Upper lobe of left lung (tissue), 6 donors: ENCODE measurements around the gene IL5RA. TPM values are rescaled to one million over a fixed set of nuclear protein-coding genes. Genes with fewer than 3 reads are reported as not detected.

ENCODE experiments used
- ATAC-seq, 2 donors: fragments of 200-7000 bp; cut with Tn5 transposase; one replicate each; pipeline ENCODE4 v1.9.1; 2022; ENCODE audit warnings: mild to moderate bottlenecking in 2 of 2, moderate library complexity in 2 of 2; ENCODE audit not compliant: low FRiP score in 2 of 2
- DNase-seq, 2 donors: peaks; one replicate each; pipeline ENCODE4 v3.0.0-alpha.2; 2019 to 2020
- H3K27ac ChIP-seq, 4 donors: fragments of 200-600 bp; sonication (generic); one replicate each; pipeline ENCODE4 v1.5.1; 2016 to 2019
- H3K27me3 ChIP-seq, 4 donors: fragments of 200-600 bp; sonication (generic); one replicate each; pipeline ENCODE4 v1.5.1; 2017 to 2019
- H3K36me3 ChIP-seq, 4 donors: fragments of 200-600 bp; sonication (generic); one replicate each; pipeline ENCODE4 v1.5.1; 2016 to 2019
- H3K4me1 ChIP-seq, 4 donors: fragments of 200-600 bp; sonication (generic); one replicate each; pipeline ENCODE4 v1.5.1; 2018 to 2019
- H3K4me3 ChIP-seq, 4 donors: fragments of 200-600 bp; sonication (generic); one replicate each; pipeline ENCODE4 v1.5.1; 2017 to 2019; ENCODE audit warnings: mild to moderate bottlenecking in 2 of 4, moderate library complexity in 1 of 4
- H3K9me3 ChIP-seq, 4 donors: fragments of 200-600 bp; sonication (generic); one replicate each; pipeline ENCODE4 v1.5.1; 2018 to 2019
- CTCF ChIP-seq, 6 experiments: fragments of 450-650 bp in 4 of 6; fragments of 200-600 bp in 2 of 6; sonication (generic) in 2 of 6; IDR thresholded peaks; one replicate each; pipeline ENCODE4 v1.5.1; 2016 to 2019; ENCODE audit warnings: antibody characterized with exemption in 6 of 6
- EP300 ChIP-seq, 4 donors: sonication (generic); formaldehyde crosslinking; IDR thresholded peaks; one replicate each; pipeline ENCODE4 v1.5.1; 2017; ENCODE audit warnings: antibody characterized with exemption in 4 of 4, control low read depth in 2 of 4
- POLR2A ChIP-seq, 4 donors: fragments of 450-650 bp; IDR thresholded peaks; one replicate each; pipeline ENCODE4 v1.5.1; 2016 to 2017; ENCODE audit warnings: antibody characterized with exemption in 4 of 4, mild to moderate bottlenecking in 2 of 4
- POLR2AphosphoS5 ChIP-seq, 2 donors: sonication (generic); formaldehyde crosslinking; IDR thresholded peaks; one replicate each; pipeline ENCODE4 v1.5.1; 2017; ENCODE audit warnings: antibody characterized with exemption in 2 of 2
- WGBS, 2 donors: methylation state at CpG; one replicate each; pipeline ENCODE4 v1.1.5; 2017 to 2018; 5-methylcytosine and 5-hydroxymethylcytosine counted together
- total RNA-seq, 6 donors: library from RNA; depleted of rRNA in 4 of 6; stranded (reverse); fragments of >200 nt in 4 of 6; gene quantifications; one replicate each; pipeline versions ENCODE4 v1.1.0 to v1.2.1, GENCODE V29; 2016 to 2021
- donor health status: DM: no; HTN: no; CAD: no; lungs with moderate emphysema.
- donor health status: DM: no; HTN: yes; CAD: no; lungs with severe emphysema.

Gene IL5RA
- total RNA-seq, 6 donors from 2014 or later = 0.46 to 17.7 (median 3.7) TPM

DNA sequence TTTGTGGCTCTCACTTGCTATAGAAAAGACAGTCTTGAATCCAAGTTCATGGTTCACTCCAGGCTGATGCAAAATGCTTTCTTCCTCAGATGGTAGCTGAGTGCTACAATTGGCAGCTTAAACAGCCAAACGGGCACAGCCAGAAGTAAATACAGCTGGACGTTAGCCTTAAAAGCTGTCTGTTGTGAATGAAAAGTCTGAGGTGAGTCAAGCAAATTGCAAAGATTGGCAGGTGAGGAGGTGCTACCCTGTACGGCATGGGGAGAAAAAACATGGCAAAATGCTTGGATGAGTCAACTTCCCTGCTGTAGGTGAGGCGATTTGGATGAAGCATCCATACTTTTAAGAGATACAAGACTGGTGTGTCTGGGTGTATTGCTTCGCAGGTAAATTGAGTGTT, 40.5 kb downstream of the IL5RA start:
- H3K27me3 ChIP-seq = no peaks in the 10 kb centered on the region
- no peak for ATAC-seq
- 70 to 78% methylated on average over 5 of the region's 5 CpGs for WGBS, 2 donors

DNA sequence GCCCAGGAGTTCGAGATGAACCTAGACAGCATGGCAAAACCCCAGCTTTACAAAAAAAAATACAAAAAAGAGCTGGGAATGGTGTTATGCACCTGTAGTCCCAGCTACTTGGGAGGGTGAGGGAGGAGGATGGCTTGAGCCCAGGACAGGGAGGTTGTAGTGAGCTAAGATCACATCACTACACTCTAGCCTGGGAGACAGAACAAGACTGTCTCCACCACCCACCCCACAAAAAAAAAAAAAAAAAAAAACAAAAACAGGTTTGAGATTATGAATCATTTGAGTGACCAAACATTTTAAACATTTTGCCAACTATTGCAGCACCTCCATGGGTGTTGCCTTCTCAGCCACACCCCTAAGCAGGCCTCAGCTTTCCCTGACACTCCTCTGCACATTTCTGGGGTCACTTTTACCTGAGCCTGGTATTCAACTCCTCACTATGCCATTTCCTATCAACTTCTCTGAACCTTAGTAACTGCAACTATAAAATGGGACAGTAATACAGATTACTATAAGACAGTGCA, 41.8 kb downstream of the IL5RA start:
- H3K9me3 ChIP-seq = no peaks in the 10 kb centered on the region
- H3K4me1 ChIP-seq = peaks cover 0 to 5% (median 0%) of the 10 kb centered on the region in 4 donors
- no peak overlapping the region for H3K4me3 ChIP-seq
- ATAC-seq (no peak), DNase-seq (no peak)
- H3K36me3 ChIP-seq = no peaks in the 10 kb centered on the region
- no peak overlapping the region for H3K27ac ChIP-seq
- H3K27me3 ChIP-seq = no peaks in the 10 kb centered on the region
- TF ChIP-seq EP300 (IDR thresholded peaks at IDR 0.05) (no peak), POLR2A (IDR thresholded peaks at IDR 0.05) (no peak), POLR2AphosphoS5 (IDR thresholded peaks at IDR 0.05) (no peak), CTCF (IDR thresholded peaks at IDR 0.05) (no peak)
- WGBS, 2 donors = 94 to 100% methylated on average over 1 of the region's 1 CpG

More for the DNA sequence above, 40.5 kb downstream of the IL5RA start:
- no peaks in the 10 kb centered on the region for H3K9me3 ChIP-seq
- no peak for DNase-seq
- no peaks in the 10 kb centered on the region for H3K36me3 ChIP-seq
- no peaks in the 10 kb centered on the region for H3K4me1 ChIP-seq
- no peak for TF ChIP-seq POLR2AphosphoS5 (IDR thresholded peaks at IDR 0.05)
- TF ChIP-seq POLR2A (IDR thresholded peaks at IDR 0.05) = no peak
- TF ChIP-seq CTCF (IDR thresholded peaks at IDR 0.05) = no peak
- H3K4me3 ChIP-seq = no peak overlapping the region
- no peak overlapping the region for H3K27ac ChIP-seq

DNA sequence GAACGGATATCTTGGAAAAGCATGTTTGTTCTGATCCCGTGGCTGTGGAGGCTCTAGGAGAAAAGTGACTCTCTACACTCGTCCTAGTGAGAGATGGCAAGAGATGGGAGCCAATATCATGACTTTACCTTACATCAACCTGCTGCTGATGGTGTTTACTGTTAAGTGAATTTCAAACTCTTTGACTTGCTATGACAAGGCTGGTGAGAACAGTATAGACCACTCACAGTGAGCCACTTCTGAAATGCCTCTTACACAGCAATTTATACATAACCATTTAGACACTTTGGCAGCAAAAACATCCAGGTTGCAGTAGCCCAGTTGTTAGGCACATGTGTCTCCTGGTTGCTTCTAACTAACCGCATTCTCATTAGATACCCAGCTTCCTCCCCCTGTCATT, 43.3 kb downstream of the IL5RA start:
- no peaks in the 10 kb centered on the region for H3K27me3 ChIP-seq
- H3K4me1 ChIP-seq = peaks cover 0 to 5% (median 0%) of the 10 kb centered on the region in 4 donors
- no peak overlapping the region for H3K4me3 ChIP-seq
- no peak for ATAC-seq
- TF ChIP-seq POLR2AphosphoS5 (IDR thresholded peaks at IDR 0.05) = no peak
- TF ChIP-seq CTCF (IDR thresholded peaks at IDR 0.05) = no peak
- TF ChIP-seq EP300 (IDR thresholded peaks at IDR 0.05) = no peak
- TF ChIP-seq POLR2A (IDR thresholded peaks at IDR 0.05) = no peak
- no peak for DNase-seq
- no peak overlapping the region for H3K27ac ChIP-seq
- 88 to 92% methylated on average over 4 of the region's 4 CpGs for WGBS, 2 donors
- H3K9me3 ChIP-seq = no peaks in the 10 kb centered on the region
- H3K36me3 ChIP-seq = no peaks in the 10 kb centered on the region

DNA sequence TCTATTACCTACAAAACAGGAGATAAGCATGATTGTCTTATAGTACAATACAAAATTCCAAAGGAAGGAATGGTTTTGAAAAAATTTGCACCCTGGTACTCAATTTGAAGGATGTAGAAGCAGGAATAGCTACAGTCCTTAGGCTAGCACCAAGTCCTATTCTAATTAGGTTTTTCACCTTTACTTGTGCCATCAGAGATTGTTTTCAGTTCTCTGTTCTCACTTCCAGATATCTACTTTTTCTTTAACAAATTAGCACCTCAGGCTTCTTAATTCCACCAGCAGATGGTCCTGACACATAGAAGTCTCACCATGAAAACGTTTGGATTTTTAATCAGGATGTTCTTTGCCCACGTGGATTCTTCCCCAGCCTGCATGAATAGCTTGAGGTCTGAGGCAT, 43.8 kb downstream of the IL5RA start:
- Histone ChIP-seq H3K9me3 (no peaks in the 10 kb centered on the region), H3K27me3 (no peaks in the 10 kb centered on the region), H3K36me3 (no peaks in the 10 kb centered on the region), H3K4me3 (no peak overlapping the region), H3K27ac (no peak overlapping the region), H3K4me1 (peaks cover 0 to 5% (median 0%) of the 10 kb centered on the region in 4 donors)
- ATAC-seq = no peak
- 51 to 61% methylated on average over 2 of the region's 2 CpGs for WGBS, 2 donors
- TF ChIP-seq POLR2AphosphoS5 (IDR thresholded peaks at IDR 0.05) (no peak), CTCF (IDR thresholded peaks at IDR 0.05) (no peak), POLR2A (IDR thresholded peaks at IDR 0.05) (no peak), EP300 (IDR thresholded peaks at IDR 0.05) (no peak)
- no peak for DNase-seq

GRCh38 chr3:3065876-3066275, 44.3 kb downstream of the IL5RA start:
- no peaks in the 10 kb centered on the region for H3K9me3 ChIP-seq
- no peak for DNase-seq
- TF ChIP-seq POLR2AphosphoS5 (IDR thresholded peaks at IDR 0.05) = no peak
- TF ChIP-seq CTCF (IDR thresholded peaks at IDR 0.05) = no peak
- no peak for TF ChIP-seq EP300 (IDR thresholded peaks at IDR 0.05)
- no peak for TF ChIP-seq POLR2A (IDR thresholded peaks at IDR 0.05)
- H3K4me1 ChIP-seq = peaks cover 0 to 5% (median 0%) of the 10 kb centered on the region in 4 donors
- no peak for ATAC-seq
- H3K27ac ChIP-seq = no peak overlapping the region
- H3K4me3 ChIP-seq = no peak overlapping the region
- H3K27me3 ChIP-seq = no peaks in the 10 kb centered on the region
- H3K36me3 ChIP-seq = no peaks in the 10 kb centered on the region
- 82 to 86% methylated on average over 2 of the region's 2 CpGs for WGBS, 2 donors
